Testis (tissue), 2 donors: Measurements from ENCODE around the gene MOSPD3.

Experiments
- POLR2A ChIP-seq: fragments of 450-650 bp; IDR thresholded peaks from one replicate; pipeline ENCODE4 v1.6.1; 2017; ENCODE audit warnings: antibody characterized with exemption, mild to moderate bottlenecking, moderate library complexity
- TF ChIP-seq, protein P1 (sequence below), 3 experiments: fragments of 450-650 bp in 2 of 3; fragments of 200-600 bp in 1 of 3; sonication (generic) in 1 of 3; IDR thresholded peaks; one replicate each; pipeline ENCODE4 v1.5.1; 2016 to 2019; ENCODE audit warnings: antibody characterized with exemption in 3 of 3, mild to moderate bottlenecking in 2 of 3, moderate library complexity in 1 of 3

DNA sequence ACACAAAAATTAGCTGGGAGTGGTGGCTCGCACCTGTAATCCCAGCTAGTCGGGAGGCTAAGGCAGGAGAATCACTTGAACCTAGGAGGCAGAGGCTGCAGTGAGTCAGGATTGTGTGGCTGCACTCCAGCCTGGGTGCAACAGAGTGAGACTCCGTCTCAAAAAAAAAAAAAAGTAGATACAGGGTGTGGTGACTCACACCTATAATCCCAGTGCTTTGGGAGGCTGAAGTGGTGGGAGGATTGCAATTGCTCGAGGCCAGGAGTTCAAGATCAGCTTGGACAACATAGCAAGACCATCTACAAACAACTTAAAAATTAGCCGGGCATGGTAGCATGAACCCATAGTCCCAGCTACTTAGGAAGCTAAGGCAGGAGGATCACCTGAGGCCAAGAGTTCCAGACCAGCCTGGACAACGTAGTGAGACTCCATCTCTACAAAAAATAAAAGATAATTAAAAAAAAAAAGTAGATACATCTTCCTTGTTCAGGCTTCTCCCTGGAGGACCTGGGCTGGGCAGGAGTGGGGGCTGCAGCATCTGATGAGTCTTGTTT lies 2.0 kb downstream of the MOSPD3 start:
- no peak for TF ChIP-seq POLR2A
- TF ChIP-seq, protein P1, sequence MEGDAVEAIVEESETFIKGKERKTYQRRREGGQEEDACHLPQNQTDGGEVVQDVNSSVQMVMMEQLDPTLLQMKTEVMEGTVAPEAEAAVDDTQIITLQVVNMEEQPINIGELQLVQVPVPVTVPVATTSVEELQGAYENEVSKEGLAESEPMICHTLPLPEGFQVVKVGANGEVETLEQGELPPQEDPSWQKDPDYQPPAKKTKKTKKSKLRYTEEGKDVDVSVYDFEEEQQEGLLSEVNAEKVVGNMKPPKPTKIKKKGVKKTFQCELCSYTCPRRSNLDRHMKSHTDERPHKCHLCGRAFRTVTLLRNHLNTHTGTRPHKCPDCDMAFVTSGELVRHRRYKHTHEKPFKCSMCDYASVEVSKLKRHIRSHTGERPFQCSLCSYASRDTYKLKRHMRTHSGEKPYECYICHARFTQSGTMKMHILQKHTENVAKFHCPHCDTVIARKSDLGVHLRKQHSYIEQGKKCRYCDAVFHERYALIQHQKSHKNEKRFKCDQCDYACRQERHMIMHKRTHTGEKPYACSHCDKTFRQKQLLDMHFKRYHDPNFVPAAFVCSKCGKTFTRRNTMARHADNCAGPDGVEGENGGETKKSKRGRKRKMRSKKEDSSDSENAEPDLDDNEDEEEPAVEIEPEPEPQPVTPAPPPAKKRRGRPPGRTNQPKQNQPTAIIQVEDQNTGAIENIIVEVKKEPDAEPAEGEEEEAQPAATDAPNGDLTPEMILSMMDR (IDR thresholded peaks at IDR 0.05) = no peak
